HUES48 (cell line): ENCODE data around the gene HID1.

Experiments used
- H3K27ac ChIP-seq: one replicate; pipeline ENCODE4 v1.7.0; 2013; ENCODE audit warnings: low read depth, low read length, inconsistent platforms
- H3K27me3 ChIP-seq: 2 replicates; pipeline ENCODE4 v1.6.1; 2013; ENCODE audit warnings: mild to moderate bottlenecking, low read length; ENCODE audit not compliant: control insufficient read depth, insufficient read depth
- H3K36me3 ChIP-seq: 2 replicates; pipeline ENCODE4 v1.6.1; 2013; ENCODE audit warnings: low read length; ENCODE audit not compliant: control insufficient read depth, insufficient read depth
- H3K4me1 ChIP-seq: 2 replicates; pipeline ENCODE4 v1.6.1; 2013; ENCODE audit warnings: mild to moderate bottlenecking, low read length; ENCODE audit not compliant: control insufficient read depth, insufficient read depth
- H3K4me3 ChIP-seq: 2 replicates; pipeline ENCODE4 v1.5.1; 2013; ENCODE audit warnings: mild to moderate bottlenecking, low read depth, low read length
- H3K9ac ChIP-seq: 2 replicates; pipeline ENCODE4 v1.6.1; 2013; ENCODE audit warnings: mild to moderate bottlenecking, low read depth, low read length, moderate library complexity
- H3K9me3 ChIP-seq: 2 replicates; pipeline ENCODE4 v1.6.1; 2013; ENCODE audit warnings: low read length; ENCODE audit not compliant: control insufficient read depth, insufficient read depth

HID1 gene

DNA sequence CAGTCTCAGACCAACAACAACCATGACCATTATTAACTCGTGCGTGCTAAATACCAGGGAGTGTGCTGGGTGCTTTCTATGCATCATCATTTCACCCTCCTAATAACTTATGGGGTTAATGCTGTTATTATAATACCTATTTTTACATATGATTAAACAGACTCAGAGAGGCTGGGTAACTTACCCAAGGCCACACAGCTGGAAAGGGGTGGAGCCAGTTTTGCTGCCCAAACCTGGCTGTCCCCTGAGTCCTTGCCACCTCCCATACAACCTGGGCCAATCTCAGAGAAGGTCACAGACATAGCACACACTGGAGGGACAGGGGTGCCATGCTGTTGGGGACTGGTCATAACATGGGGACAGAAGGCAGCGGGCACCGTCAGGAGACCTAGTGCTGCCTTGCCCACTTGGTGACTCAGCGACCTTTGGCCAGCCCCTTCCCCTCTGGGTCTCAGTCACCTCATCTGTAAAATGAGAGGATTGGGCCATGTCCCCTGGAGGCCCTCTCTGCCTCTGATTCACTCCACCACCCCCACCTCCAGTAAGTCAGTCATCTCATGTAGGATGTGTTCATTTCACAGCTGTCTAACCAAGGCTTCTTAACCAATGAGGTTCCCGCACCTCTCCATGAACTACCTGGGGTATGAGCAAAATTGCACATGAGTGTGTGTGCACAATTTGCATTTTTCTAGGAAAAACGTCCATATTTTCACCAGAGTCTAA is 67.7 kb downstream of the HID1 start:
- Histone ChIP-seq H3K27me3 (0 out of 2 replicates have a peak, but pooled peaks cover 5% of the 10 kb centered on the region), H3K36me3 (no peaks in the 10 kb centered on the region), H3K4me3 (no peak overlapping the region), H3K4me1 (peaks cover 13% of the 10 kb centered on the region), H3K9ac (no peak overlapping the region), H3K9me3 (no peaks in the 10 kb centered on the region), H3K27ac (no peak overlapping the region)

DNA sequence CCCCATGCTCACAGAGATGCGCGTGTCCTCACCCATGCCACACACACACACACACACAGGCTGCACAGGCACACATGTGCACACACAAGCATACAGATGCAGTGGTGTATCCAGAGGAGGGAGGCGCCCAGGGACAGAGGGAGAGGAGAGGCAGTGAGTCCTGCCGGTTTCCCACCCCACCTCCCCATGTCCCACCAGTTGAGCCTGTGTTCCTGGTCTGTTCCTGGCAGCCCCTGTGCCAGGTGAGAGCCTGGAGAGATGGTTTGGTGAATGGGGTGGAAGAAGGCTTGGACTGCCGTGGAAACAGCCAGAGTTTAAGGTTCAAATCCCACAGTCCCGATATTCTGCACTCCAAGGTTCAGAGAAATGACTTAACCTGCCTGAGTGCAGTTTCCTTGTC is 68.9 kb downstream of the HID1 start:
- Histone ChIP-seq H3K9me3 (no peaks in the 10 kb centered on the region), H3K4me3 (no peak overlapping the region), H3K27ac (no peak overlapping the region), H3K27me3 (0 out of 2 replicates have a peak, but pooled peaks cover 5% of the 10 kb centered on the region), H3K36me3 (no peaks in the 10 kb centered on the region), H3K9ac (no peak overlapping the region), H3K4me1 (peaks cover 1% of the 10 kb centered on the region)

DNA sequence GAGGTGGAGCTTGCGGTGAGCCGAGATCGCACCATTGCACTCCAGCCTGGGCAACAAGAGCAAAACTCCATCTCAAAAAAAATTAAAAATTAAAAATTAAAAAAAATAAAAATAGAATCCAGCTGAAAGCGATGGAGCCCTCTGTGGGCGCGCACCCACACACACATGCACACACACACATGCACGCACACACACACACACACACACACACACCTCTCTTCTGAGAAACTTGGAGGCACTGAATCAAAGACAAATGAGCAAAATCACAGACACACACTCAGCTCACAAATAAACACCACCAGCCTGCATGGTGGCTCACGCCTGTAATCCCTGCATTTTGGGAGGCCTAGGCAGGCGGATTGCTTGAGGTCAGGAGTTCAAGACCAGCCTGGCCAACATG is 69.5 kb downstream of the HID1 start:
- no peaks in the 10 kb centered on the region for H3K36me3 ChIP-seq
- 0 out of 2 replicates have a peak, but pooled peaks cover 5% of the 10 kb centered on the region for H3K27me3 ChIP-seq
- no peaks in the 10 kb centered on the region for H3K4me1 ChIP-seq
- no peak overlapping the region for H3K9ac ChIP-seq
- H3K9me3 ChIP-seq = no peaks in the 10 kb centered on the region
- no peak overlapping the region for H3K27ac ChIP-seq
- H3K4me3 ChIP-seq = no peak overlapping the region

DNA sequence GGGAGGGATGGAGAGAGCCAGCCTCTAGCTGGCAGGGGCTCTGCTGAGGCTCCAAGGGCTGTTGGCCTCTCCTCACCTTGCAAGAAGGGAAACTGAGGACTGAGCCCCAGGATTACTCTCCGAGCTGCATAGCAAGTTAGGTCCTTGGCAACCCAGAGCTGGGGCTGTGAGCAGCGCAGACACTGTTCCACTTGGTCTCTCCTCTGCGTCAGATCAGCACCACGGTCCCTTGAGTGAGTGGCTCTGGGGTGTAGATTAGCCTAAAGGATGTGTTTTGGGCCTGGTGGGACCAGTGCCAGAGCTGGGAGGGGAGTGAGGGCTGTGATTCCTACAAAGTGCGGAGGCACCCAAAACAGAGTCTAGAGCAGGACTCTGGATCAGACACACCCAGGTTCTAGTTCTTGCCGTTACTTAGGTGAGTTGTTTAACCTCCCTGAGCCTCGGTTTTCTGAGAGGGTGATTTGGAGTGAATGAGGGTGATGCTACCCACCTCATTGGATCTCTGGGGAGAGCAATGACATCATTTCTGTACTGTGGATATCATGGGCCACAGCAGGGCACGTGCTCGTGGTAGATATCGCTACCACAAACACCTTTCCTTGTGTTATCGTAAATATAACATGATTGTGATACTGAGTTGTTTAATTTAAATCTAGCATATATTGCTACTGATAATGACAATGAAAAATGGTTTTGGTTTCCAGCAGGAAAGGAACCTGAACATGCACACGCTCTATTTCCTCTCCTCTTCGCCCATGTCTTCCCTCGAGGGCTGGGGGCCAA is 71.0 kb downstream of the HID1 start:
- peaks cover 8% of the 10 kb centered on the region; the same call in 1 of the 2 replicates for H3K27me3 ChIP-seq
- H3K9ac ChIP-seq = no peak overlapping the region
- no peak overlapping the region for H3K27ac ChIP-seq
- no peaks in the 10 kb centered on the region for H3K9me3 ChIP-seq
- no peak overlapping the region for H3K4me3 ChIP-seq
- no peaks in the 10 kb centered on the region for H3K4me1 ChIP-seq
- H3K36me3 ChIP-seq = no peaks in the 10 kb centered on the region
